Glutamatergic neuron (in vitro differentiated cells): ENCODE data around the gene RBM20. TPM values are rescaled to one million over a fixed set of nuclear protein-coding genes. Genes with fewer than 3 reads are reported as not detected.
"Not testable (repeated sequence)": the region's sequence is repeated elsewhere in the genome, so short reads cannot be mapped to it uniquely, and the experiment has no call there.

Experiments used
- DNase-seq: peaks from one replicate; pipeline ENCODE4 v3.0.0; 2022
- H3K27ac Mint-ChIP-seq: one replicate; pipeline ENCODE4 v1.8.0; 2020; ENCODE audit warnings: mild to moderate bottlenecking, mixed read lengths, inconsistent platforms; ENCODE audit not compliant: unreplicated experiment
- H3K27me3 Mint-ChIP-seq: one replicate; pipeline ENCODE4 v1.8.0; 2020; ENCODE audit warnings: mild to moderate bottlenecking, moderate library complexity, mixed read lengths, inconsistent platforms; ENCODE audit not compliant: unreplicated experiment
- H3K36me3 Mint-ChIP-seq: one replicate; pipeline ENCODE4 v1.8.0; 2020; ENCODE audit warnings: mild to moderate bottlenecking, mixed read lengths, inconsistent platforms; ENCODE audit not compliant: unreplicated experiment
- H3K4me1 Mint-ChIP-seq: one replicate; pipeline ENCODE4 v1.8.0; 2020; ENCODE audit warnings: mild to moderate bottlenecking, low read depth, mixed read lengths, inconsistent platforms; ENCODE audit not compliant: unreplicated experiment
- H3K4me3 Mint-ChIP-seq: one replicate; pipeline ENCODE4 v1.8.0; 2020; ENCODE audit warnings: mild to moderate bottlenecking, mixed read lengths, inconsistent platforms; ENCODE audit not compliant: unreplicated experiment
- H3K9me3 Mint-ChIP-seq: one replicate; pipeline ENCODE4 v1.8.0; 2020; ENCODE audit warnings: mild to moderate bottlenecking, moderate library complexity, mixed read lengths, inconsistent platforms; ENCODE audit not compliant: unreplicated experiment
- total RNA-seq: library from RNA; stranded (reverse); fragmentation: NEBNext Ultra II Directional; extraction: Animal tissue kit (Norgen Biotek cat#: 25700); gene quantifications from one replicate; pipeline ENCODE4 v1.2.1, GENCODE V29; 2021; ENCODE audit not compliant: unreplicated experiment
- TF ChIP-seq, protein P1 (sequence below): fragments of 200-600 bp; sonication (generic); IDR thresholded peaks from one replicate; pipeline ENCODE4 v1.5.0; 2021; ENCODE audit not compliant: partially characterized antibody, unreplicated experiment

RBM20 gene
- total RNA-seq, 1 donor from 2014 or later, result 5.8 TPM

GRCh38 chr10:110704070-110704469 lies 59.9 kb downstream of the RBM20 start:
- no peak overlapping the region for H3K27ac Mint-ChIP-seq
- no peaks in the 10 kb centered on the region for H3K9me3 Mint-ChIP-seq
- peaks cover 1% of the 10 kb centered on the region for H3K27me3 Mint-ChIP-seq
- TF ChIP-seq, protein P1, sequence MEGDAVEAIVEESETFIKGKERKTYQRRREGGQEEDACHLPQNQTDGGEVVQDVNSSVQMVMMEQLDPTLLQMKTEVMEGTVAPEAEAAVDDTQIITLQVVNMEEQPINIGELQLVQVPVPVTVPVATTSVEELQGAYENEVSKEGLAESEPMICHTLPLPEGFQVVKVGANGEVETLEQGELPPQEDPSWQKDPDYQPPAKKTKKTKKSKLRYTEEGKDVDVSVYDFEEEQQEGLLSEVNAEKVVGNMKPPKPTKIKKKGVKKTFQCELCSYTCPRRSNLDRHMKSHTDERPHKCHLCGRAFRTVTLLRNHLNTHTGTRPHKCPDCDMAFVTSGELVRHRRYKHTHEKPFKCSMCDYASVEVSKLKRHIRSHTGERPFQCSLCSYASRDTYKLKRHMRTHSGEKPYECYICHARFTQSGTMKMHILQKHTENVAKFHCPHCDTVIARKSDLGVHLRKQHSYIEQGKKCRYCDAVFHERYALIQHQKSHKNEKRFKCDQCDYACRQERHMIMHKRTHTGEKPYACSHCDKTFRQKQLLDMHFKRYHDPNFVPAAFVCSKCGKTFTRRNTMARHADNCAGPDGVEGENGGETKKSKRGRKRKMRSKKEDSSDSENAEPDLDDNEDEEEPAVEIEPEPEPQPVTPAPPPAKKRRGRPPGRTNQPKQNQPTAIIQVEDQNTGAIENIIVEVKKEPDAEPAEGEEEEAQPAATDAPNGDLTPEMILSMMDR, result no peak
- H3K4me1 Mint-ChIP-seq, result peaks cover 9% of the 10 kb centered on the region
- H3K4me3 Mint-ChIP-seq, result no peak overlapping the region
- DNase-seq, result no peak
- H3K36me3 Mint-ChIP-seq, result no peaks in the 10 kb centered on the region

DNA sequence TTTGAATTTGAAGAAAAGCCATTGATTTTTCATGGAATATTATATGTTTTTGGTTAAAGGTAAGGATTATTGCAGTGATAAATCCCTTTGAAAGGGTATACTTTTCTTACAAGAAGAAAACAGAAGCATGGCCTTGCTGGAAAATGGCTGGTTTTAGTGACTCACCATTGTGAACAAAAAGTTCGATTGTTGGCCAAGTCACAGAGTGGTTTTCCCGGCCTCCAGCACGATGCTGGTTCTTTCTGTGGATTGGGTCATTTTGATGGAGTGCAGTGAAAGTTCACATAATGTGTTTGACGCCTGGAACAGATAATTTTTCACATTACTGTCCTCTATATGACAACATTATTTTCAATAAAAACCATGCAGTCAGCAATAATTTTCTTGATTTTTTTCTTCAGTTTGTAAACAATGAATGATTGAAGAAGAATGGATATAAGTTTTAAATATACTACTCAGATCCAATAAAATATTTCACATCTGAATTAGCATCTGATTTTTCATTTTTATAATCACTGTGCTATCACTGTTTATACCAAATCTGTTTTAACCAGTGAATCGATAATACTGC lies 60.9 kb downstream of the RBM20 start:
- no peaks in the 10 kb centered on the region for H3K9me3 Mint-ChIP-seq
- H3K27me3 Mint-ChIP-seq, result peaks cover 1% of the 10 kb centered on the region
- H3K27ac Mint-ChIP-seq, result no peak overlapping the region
- no peak overlapping the region for H3K4me3 Mint-ChIP-seq
- peaks cover 12% of the 10 kb centered on the region for H3K4me1 Mint-ChIP-seq
- DNase-seq, result no peak
- no peaks in the 10 kb centered on the region for H3K36me3 Mint-ChIP-seq
- TF ChIP-seq, protein P1, result no peak

DNA sequence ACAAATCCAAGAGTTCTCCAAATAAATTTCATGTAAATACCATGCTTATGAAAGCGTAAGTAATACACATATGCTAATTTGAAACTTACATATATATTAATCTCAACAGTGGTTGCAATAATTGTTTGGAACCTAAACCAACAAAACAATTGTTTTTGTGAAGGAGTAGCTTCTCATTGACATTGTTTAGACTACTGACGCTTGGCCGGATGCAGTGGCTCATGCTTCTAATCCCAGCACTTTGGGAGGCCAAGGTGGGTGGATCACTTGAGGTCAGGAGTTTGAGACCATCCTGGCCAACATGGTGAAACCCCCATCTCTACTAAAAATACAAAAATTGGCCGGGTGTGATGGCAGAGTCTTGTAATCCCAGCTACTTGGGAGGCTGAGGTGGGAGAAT lies 61.5 kb downstream of the RBM20 start:
- peaks cover 15% of the 10 kb centered on the region for H3K4me1 Mint-ChIP-seq
- not testable (repeated sequence) for H3K4me3 Mint-ChIP-seq, H3K36me3 Mint-ChIP-seq, H3K27me3 Mint-ChIP-seq, DNase-seq, H3K27ac Mint-ChIP-seq, H3K9me3 Mint-ChIP-seq

DNA sequence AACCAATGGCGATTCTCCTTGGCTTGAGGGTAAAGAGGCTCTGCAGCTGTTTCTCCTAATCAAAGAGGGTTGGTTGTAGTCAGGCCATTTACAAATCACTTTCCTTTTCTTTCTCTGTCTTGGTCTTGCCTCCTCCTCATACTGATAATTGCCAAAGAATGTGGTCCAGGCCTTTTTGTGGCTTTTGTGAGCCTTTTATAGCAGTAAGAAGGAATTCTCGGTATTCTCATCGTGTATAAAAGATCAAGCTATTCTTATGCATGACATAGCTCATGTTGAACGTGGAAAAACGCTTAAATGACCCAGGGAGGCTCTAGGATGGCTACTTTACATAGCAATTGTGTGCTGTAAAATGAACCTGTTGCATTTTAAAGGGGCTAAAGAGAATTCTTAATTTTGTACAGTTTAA lies 62.6 kb downstream of the RBM20 start:
- Mint-ChIP-seq H3K4me1 (peaks cover 12% of the 10 kb centered on the region), H3K9me3 (no peaks in the 10 kb centered on the region), H3K27me3 (peaks cover under 1% of the 10 kb centered on the region), H3K4me3 (no peak overlapping the region), H3K27ac (no peak overlapping the region), H3K36me3 (no peaks in the 10 kb centered on the region)
- DNase-seq, result no peak
- TF ChIP-seq, protein P1, result no peak

DNA sequence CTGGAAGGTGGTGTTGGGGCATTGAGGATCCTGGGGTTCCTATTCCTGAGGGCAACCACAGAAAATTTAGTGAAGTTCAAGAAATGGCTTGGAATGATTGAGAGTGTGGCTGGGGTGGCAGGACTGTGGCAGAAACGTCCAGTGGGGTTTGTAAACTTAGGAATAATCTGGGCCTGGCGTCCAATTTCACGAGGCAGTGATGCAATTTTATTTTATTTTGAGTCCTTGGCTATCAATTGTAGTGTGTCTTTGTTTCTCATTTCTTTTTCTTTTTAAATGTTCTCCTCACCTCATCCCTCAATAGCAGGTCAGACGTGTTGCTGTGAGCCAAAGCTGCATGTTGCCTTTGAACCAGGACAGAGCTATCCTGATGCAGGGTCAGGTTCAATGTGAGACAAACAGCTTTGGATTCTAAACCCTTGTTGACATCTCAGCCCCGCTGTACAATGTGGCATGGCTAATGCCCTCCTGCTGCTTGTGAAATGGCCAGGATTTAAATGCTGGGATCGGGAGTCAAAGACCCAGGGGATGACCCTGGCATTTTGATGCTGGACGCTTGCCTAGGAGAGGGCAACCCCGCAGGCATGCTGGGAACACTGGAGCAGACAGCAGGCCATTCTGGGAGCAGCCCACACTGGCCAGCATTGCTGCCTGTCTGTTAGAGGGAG lies 64.8 kb downstream of the RBM20 start:
- Mint-ChIP-seq H3K4me3 (no peak overlapping the region), H3K27me3 (peaks cover 5% of the 10 kb centered on the region), H3K9me3 (no peaks in the 10 kb centered on the region), H3K27ac (no peak overlapping the region), H3K36me3 (peaks cover 4% of the 10 kb centered on the region), H3K4me1 (peaks cover 14% of the 10 kb centered on the region)
- TF ChIP-seq, protein P1, result no peak
- DNase-seq, result no peak
